Breast epithelium (tissue), 3 donors: ENCODE data around the gene ADCY1.
"Not testable (repeated sequence)": the region's sequence is repeated elsewhere in the genome, so short reads cannot be mapped to it uniquely, and the experiment has no call there.

ENCODE experiments used
- POLR2A ChIP-seq: fragments of 450-650 bp; IDR thresholded peaks from one replicate; pipeline ENCODE4 v1.6.1; 2016; ENCODE audit warnings: antibody characterized with exemption, mild to moderate bottlenecking, moderate library complexity
- TF ChIP-seq, protein P1 (sequence below), 3 donors: fragments of 450-650 bp; IDR thresholded peaks; one replicate each; pipeline ENCODE4 v1.5.1; 2016 to 2017; ENCODE audit warnings: antibody characterized with exemption in 3 of 3, mild to moderate bottlenecking in 3 of 3, moderate library complexity in 3 of 3

DNA sequence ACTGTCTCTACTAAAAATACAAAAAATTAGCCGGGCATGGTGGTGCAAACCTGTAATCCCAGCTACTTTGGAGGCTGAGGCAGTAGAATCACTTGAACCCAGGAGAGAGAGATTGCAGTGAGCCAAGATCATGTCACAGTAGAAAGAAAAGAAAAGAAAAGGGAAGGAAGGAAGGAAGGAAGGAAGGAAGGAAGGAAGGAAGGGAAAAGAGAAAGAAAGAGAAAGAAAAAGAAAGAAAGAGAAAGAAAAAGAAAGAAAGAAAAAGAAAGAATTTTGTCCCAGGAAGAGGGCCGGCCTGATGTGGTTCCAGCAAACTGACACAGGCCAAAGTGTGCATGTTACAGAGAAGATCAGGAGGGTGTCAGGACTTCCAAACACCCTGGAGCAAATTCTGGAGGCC, 151.1 kb downstream of the ADCY1 start:
- TF ChIP-seq POLR2A: not testable (repeated sequence)
- TF ChIP-seq, protein P1, sequence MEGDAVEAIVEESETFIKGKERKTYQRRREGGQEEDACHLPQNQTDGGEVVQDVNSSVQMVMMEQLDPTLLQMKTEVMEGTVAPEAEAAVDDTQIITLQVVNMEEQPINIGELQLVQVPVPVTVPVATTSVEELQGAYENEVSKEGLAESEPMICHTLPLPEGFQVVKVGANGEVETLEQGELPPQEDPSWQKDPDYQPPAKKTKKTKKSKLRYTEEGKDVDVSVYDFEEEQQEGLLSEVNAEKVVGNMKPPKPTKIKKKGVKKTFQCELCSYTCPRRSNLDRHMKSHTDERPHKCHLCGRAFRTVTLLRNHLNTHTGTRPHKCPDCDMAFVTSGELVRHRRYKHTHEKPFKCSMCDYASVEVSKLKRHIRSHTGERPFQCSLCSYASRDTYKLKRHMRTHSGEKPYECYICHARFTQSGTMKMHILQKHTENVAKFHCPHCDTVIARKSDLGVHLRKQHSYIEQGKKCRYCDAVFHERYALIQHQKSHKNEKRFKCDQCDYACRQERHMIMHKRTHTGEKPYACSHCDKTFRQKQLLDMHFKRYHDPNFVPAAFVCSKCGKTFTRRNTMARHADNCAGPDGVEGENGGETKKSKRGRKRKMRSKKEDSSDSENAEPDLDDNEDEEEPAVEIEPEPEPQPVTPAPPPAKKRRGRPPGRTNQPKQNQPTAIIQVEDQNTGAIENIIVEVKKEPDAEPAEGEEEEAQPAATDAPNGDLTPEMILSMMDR (IDR thresholded peaks at IDR 0.05): not testable (repeated sequence)
